ENCODE data around the gene EGFL8.
"Not testable (repeated sequence)": the region's sequence is repeated elsewhere in the genome, so short reads cannot be mapped to it uniquely, and the experiment has no call there.

The EGFL8 gene

DNA sequence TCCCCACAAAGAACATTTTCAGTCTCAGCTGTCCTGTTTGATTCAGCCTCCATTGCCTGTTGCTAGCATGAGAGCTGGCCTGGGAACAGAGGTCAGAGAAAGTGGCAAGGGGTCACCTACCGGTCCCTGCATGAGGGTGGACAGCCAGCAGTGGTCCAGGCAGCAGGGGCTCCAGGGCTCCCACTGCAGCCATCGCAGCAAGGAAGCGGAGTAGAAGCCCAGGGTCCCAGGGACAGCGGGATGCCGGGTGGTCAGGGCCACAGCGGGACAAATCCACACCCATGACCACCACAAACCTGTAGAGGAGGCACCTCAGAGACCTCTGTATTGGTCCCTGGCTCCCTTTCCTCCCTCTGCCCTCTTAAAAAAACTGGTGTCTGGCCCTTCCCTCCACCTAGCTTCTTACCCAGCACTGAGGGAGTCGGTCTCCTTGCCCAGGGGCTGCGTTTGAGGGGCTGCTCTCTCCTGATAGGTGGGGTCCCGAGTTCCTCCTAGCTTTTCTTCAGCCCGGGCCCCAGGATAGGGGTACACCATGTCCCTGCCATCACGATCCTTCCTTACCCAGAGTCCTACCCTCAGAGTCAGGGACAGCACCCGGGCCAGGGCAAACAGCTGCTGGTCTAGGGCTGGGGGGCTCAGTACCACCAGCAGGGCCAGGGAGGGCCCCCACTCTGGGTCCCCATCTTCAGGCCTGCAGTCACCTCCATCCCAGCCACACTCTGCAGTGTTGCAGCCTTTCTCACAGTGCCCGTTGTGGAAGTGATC is 36.5 kb downstream of the EGFL8 start:
- TF ChIP-seq, protein P1, sequence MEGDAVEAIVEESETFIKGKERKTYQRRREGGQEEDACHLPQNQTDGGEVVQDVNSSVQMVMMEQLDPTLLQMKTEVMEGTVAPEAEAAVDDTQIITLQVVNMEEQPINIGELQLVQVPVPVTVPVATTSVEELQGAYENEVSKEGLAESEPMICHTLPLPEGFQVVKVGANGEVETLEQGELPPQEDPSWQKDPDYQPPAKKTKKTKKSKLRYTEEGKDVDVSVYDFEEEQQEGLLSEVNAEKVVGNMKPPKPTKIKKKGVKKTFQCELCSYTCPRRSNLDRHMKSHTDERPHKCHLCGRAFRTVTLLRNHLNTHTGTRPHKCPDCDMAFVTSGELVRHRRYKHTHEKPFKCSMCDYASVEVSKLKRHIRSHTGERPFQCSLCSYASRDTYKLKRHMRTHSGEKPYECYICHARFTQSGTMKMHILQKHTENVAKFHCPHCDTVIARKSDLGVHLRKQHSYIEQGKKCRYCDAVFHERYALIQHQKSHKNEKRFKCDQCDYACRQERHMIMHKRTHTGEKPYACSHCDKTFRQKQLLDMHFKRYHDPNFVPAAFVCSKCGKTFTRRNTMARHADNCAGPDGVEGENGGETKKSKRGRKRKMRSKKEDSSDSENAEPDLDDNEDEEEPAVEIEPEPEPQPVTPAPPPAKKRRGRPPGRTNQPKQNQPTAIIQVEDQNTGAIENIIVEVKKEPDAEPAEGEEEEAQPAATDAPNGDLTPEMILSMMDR (IDR thresholded peaks at IDR 0.05) = no peak
- peak; percentile 74 for DNase-seq (ENCODE audit: low spot score)
- no peak overlapping the region for H3K4me3 ChIP-seq
- H3K27ac ChIP-seq = no peak overlapping the region

DNA sequence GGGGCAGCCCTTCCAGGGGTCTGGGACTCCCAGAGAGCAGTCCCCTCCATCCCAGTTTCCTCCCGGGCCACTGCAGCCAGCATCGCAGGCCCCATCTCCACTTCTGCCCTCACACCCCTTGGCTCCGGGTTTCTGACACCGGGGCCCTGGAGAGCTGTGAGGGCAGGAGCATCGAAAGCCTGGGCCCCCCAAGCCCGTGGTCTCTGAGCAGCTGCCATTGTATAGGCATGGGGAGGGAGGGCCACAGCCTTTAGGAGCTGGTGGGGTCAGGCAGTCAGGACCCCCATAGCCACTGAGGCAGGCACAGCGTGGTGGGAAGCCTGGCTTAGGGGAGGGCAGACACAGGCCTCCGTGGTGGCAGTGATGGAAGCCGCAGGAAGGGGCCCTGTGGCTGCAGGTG is 37.8 kb downstream of the EGFL8 start:
- H3K4me3 ChIP-seq = no peak overlapping the region
- H3K27ac ChIP-seq = no peak overlapping the region
- TF ChIP-seq, protein P1 (IDR thresholded peaks at IDR 0.05) = no peak
- DNase-seq (ENCODE audit: low spot score) = no peak

DNA sequence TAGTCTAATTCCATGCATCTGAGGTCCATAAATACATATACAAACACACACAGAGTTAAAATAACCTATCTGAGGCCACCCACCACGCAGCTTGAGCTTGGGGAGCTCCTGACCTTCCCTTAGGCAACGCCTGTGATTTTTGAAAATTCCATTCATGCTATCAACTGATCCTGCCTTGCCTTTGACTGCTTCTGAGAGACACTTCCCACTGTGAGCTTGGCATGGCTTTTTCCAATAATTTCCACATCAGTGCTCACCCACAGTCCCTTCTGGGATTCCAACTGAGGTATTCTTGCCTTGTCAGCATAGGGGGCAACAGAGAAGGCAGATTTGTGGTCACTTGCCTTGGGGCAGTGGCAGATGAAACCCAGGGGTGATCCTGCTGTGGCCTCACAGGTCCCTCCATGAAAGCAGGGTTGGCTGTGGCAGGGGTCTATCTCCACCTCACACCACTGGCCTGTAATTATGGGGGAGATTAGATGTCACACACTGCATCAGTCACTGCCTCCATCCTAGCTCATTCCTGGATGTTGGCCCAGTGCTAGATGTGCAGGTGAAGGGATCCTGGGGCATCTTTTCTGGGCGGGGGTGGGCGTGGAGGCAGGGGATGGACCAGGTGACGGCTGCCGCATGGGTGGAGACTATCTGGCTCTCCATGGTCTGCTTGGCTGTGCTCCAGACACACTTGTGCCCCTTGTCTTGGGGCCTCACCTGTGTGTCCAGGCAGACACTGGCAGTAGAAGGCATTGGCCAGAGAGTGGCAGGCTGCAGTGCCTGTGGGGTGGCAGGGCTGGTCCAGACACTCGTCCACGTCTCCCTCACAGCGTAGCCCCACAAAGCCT is 39.3 kb downstream of the EGFL8 start:
- no peak overlapping the region for H3K27ac ChIP-seq
- no peak overlapping the region for H3K4me3 ChIP-seq
- DNase-seq (ENCODE audit: low spot score) = no peak
- TF ChIP-seq, protein P1 (IDR thresholded peaks at IDR 0.05) = no peak

DNA sequence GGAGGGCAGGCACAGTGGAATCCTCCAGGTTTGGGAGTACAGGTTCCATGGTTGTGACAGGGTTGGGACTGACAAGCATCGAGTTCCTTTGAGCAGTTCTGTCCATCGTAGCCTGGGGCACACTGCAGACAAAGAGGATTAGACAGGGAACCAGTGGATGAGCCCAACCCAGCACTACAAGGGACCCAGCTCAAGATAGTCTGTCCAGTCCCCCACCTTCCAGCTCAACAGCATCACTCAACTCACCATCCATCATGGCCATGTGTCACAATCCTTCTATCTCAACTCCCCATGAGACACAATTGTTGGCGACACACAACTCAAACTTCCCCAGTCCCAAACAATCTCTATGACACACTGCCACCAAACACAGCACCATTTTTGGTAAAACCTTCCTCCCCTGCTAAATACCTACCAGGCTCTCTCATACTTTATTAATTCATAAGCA is 39.9 kb downstream of the EGFL8 start:
- no peak overlapping the region for H3K27ac ChIP-seq

DNA sequence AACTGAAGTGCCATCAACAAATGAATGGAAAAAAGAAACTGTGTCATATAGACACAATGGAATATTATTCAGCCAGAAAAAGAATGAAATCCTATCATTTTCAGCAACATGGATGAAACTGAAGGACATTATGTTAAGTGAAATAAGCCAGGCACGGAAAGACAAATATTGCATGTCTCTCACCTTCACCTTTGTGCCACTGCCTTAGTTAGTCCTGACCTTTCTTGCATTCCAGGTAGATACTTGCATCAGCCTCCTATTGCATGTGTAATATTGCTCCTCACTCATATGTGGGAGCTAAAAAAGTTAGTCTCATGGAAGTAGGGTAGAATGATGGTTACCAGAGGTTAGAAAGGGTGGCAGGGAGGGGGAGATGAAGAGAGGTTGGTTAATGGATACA is 44.6 kb downstream of the EGFL8 start:
- TF ChIP-seq, protein P1 (IDR thresholded peaks at IDR 0.05) = no peak
- DNase-seq (ENCODE audit: low spot score) = no peak
- H3K27ac ChIP-seq = no peak overlapping the region
- H3K4me3 ChIP-seq = no peak overlapping the region

More for the DNA sequence above, 39.9 kb downstream of the EGFL8 start:
- H3K4me3 ChIP-seq = no peak overlapping the region
- no peak for DNase-seq (ENCODE audit: low spot score)
- TF ChIP-seq, protein P1 (IDR thresholded peaks at IDR 0.05) = no peak

DNA sequence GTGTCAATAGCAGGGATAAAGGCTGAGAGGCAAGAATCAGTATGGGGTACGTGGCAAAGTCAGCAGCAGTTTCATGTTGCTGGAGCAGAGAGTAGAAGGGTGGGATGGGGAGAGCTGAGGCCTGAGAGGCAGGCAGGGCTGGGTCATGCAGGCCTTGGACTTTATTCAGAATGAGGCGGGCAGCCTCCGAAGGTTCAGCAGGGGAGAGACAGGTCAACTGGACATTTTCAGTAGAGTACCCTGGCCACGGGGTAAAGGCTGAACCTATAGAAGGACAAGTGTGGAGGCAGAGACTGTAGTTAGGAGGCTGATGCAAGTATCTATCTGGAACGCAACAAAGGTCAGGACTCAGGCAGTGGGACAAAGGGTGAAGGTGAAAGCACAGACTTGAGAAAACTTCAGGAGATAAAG is 45.8 kb downstream of the EGFL8 start:
- Histone ChIP-seq H3K27ac (no peak overlapping the region), H3K4me3 (no peak overlapping the region)
- TF ChIP-seq, protein P1 (IDR thresholded peaks at IDR 0.05) = no peak
- no peak for DNase-seq (ENCODE audit: low spot score)

DNA sequence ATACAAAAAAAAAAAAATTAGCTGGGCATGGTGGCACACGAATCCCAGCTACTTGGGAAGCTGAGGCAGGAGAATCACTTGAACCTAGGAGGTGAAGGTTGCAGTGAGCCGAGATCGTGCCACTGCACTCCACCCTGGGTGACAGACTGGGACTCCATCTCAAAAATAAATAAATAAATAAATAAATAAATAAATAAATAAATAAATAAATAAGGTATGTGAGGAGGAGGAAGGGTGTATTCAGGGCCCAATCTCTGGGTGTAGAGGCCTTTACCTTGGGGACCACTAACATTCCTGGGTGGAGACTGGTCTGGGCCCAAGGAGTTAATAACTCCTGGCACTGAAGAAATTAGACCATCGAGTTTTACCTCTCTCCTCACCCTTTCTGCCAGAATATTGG is 47.0 kb downstream of the EGFL8 start:
- not testable (repeated sequence) for DNase-seq (ENCODE audit: low spot score); H3K27ac ChIP-seq; H3K4me3 ChIP-seq
